H1 (cell line): ENCODE measurements around the gene PWP2.

Source experiments
- EP300 ChIP-seq, 2 experiments: IDR thresholded peaks; 1 replicate in 1 of 2; 2 replicates in 1 of 2; pipeline ENCODE4 v1.6.1; 2011 to 2012; ENCODE audit warnings: low read depth in 2 of 2, low read length in 2 of 2, mild to moderate bottlenecking in 2 of 2, borderline replicate concordance in 1 of 2, inconsistent platforms in 1 of 2, moderate library complexity in 1 of 2
- FOSL1 ChIP-seq: IDR thresholded peaks from 2 replicates; pipeline ENCODE4 v1.6.1; 2011; ENCODE audit warnings: mild to moderate bottlenecking, low read depth, low read length, moderate library complexity; ENCODE audit not compliant: insufficient read depth
- MAFK ChIP-seq: IDR thresholded peaks from 2 replicates; pipeline ENCODE4 v1.6.1; 2012; ENCODE audit warnings: low read depth, mild to moderate bottlenecking, improper control_type of control experiment, low read length
- POLR2A ChIP-seq, 2 experiments: IDR thresholded peaks; 1 replicate in 1 of 2; 2 replicates in 1 of 2; pipeline ENCODE4 v1.6.1; 2011; ENCODE audit warnings: low read depth in 2 of 2, low read length in 2 of 2, mild to moderate bottlenecking in 2 of 2; ENCODE audit errors: control extremely low read depth in 1 of 2
- SAP30 ChIP-seq: fragments of 300-600 bp; sonication (generic); IDR thresholded peaks from 2 replicates; pipeline ENCODE4 v1.7.1; 2012; ENCODE audit warnings: low read length, moderate library complexity, mild to moderate bottlenecking, inconsistent platforms; ENCODE audit not compliant: insufficient read depth, insufficient replicate concordance
- SIN3A ChIP-seq, 2 experiments: IDR thresholded peaks in 1 of 2; conservative IDR thresholded peaks in 1 of 2; 2 replicates each; pipeline ENCODE4 v1.6.1; 2011 to 2012; ENCODE audit warnings: low read length in 2 of 2, improper control_type of control experiment in 1 of 2, low read depth in 1 of 2, mild to moderate bottlenecking in 1 of 2
- SIX5 ChIP-seq: IDR thresholded peaks from 2 replicates; pipeline ENCODE4 v1.6.1; 2011; ENCODE audit warnings: mild to moderate bottlenecking, low read depth, low read length
- SP2 ChIP-seq: IDR thresholded peaks from 2 replicates; pipeline ENCODE4 v1.6.1; 2012; ENCODE audit warnings: mild to moderate bottlenecking, low read length, inconsistent platforms
- ZNF274 ChIP-seq: IDR thresholded peaks from 2 replicates; pipeline ENCODE4 v1.7.0; 2012; ENCODE audit warnings: low read length, borderline replicate concordance; ENCODE audit errors: extremely low read depth
- TF ChIP-seq, protein P1 (sequence below), 3 experiments: IDR thresholded peaks; 1 replicate in 2 of 3; 2 replicates in 1 of 3; pipeline versions ENCODE4 v1.5.1 to v1.6.1; 2011; ENCODE audit warnings: low read length in 3 of 3, mild to moderate bottlenecking in 3 of 3, inconsistent platforms in 2 of 3, low read depth in 1 of 3, moderate library complexity in 1 of 3; ENCODE audit not compliant: insufficient read depth in 1 of 3; ENCODE audit errors: control extremely low read depth in 1 of 3
- TF ChIP-seq, protein P2 (sequence below): IDR thresholded peaks from 2 replicates; pipeline ENCODE4 v1.6.1; 2011; ENCODE audit warnings: low read depth, mild to moderate bottlenecking, low read length; ENCODE audit not compliant: insufficient read depth

DNA sequence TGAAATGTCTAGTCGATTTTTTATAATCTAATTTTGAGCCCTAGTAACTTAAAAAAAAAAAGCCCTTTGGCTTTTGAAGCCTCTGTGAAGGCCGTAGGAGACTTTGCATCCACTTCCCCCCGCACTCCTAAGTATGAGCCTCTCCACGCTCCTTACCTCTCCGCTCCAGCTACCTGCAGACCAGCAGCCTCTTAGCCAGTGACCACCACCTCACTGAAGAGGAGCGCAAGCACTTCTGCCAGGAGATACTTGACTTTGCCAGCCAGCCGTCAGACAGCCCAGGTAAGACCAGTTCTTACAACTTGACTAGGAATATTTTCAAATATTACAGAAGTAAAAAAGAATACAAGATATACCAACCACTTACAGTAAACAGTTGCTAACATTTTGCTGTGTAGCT is 27.4 kb upstream of the PWP2 start:
- TF ChIP-seq EP300 (IDR thresholded peaks at IDR 0.05; ENCODE audit: borderline replicate concordance in 1 of 2, low read depth in 2 of 2, low read length in 2 of 2): no peak
- TF ChIP-seq, protein P1, sequence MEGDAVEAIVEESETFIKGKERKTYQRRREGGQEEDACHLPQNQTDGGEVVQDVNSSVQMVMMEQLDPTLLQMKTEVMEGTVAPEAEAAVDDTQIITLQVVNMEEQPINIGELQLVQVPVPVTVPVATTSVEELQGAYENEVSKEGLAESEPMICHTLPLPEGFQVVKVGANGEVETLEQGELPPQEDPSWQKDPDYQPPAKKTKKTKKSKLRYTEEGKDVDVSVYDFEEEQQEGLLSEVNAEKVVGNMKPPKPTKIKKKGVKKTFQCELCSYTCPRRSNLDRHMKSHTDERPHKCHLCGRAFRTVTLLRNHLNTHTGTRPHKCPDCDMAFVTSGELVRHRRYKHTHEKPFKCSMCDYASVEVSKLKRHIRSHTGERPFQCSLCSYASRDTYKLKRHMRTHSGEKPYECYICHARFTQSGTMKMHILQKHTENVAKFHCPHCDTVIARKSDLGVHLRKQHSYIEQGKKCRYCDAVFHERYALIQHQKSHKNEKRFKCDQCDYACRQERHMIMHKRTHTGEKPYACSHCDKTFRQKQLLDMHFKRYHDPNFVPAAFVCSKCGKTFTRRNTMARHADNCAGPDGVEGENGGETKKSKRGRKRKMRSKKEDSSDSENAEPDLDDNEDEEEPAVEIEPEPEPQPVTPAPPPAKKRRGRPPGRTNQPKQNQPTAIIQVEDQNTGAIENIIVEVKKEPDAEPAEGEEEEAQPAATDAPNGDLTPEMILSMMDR (IDR thresholded peaks at IDR 0.05; ENCODE audit: control extremely low read depth in 1 of 3, insufficient read depth in 1 of 3, low read depth in 1 of 3, low read length in 3 of 3): no peak
- TF ChIP-seq FOSL1: no peak
- no peak for TF ChIP-seq SIX5
- TF ChIP-seq POLR2A (IDR thresholded peaks at IDR 0.05; ENCODE audit: control extremely low read depth in 1 of 2, low read depth in 2 of 2, low read length in 2 of 2): no peak
- no peak for TF ChIP-seq SP2
- no peak for TF ChIP-seq SAP30
- TF ChIP-seq MAFK: no peak
- no peak for TF ChIP-seq ZNF274
- no peak for TF ChIP-seq SIN3A (conservative IDR thresholded peaks at IDR 0.05 in 1 of 2, IDR thresholded peaks at IDR 0.05 in 1 of 2; ENCODE audit: low read depth in 1 of 2, low read length in 2 of 2)
- TF ChIP-seq, protein P2, sequence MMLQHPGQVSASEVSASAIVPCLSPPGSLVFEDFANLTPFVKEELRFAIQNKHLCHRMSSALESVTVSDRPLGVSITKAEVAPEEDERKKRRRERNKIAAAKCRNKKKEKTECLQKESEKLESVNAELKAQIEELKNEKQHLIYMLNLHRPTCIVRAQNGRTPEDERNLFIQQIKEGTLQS: no peak
